SHP77 treated with DMSO at 0.1 percent for 48 hours (cell line): Measurements from ENCODE around the gene BTLA.
"Not testable (repeated sequence)": the region's sequence is repeated elsewhere in the genome, so short reads cannot be mapped to it uniquely, and the experiment has no call there.

Source experiments
- DNase-seq: peaks from one replicate; lab custom pipeline; 2025; lab: John Stamatoyannopoulos, UW

BTLA gene

DNA sequence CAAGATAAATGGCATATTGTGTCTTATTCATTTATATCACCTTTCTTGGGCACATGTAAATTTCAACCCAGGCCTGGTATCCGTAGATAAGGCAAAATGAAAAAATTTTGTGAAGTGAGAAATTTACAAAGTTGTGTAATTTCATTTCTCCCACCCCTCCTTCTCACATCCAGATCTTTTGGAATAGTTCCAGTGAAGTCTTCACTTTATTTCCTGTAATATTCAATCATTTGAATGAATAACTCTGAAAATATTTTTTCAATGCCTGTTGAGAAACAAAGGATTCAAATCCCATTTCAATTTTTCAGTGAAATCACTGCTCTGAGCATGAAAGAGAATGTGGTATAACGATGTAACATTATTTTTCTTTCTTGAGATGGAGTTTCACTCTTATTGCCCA lies 53.4 kb downstream of the BTLA start:
- no peak for DNase-seq

GRCh38 chr3:112437146-112438022 lies 61.9 kb downstream of the BTLA start:
- no peak for DNase-seq

DNA sequence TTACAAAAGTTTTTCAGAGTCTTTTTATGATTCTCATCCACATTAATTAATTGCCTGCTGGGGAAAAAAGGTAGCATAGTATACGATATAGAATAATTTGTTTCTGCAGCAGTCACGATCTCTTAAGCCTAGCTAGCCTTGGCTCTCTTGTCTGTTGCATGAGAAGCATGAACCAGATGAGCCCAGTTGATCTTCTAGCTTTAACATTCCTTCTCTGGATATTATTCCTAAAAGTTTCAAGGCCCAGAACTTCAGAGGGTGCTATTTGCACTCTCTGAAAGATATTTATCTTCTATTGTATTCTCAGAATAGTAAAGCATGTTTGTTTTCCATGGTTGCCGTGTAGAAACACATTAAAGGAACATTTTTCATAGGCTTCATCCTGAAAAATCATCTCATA lies 69.3 kb downstream of the BTLA start:
- DNase-seq, result no peak

- DNase-seq, result no peak
Observed at GRCh38 chr3:112427123-112427522, 72.1 kb downstream of the BTLA start.

DNA sequence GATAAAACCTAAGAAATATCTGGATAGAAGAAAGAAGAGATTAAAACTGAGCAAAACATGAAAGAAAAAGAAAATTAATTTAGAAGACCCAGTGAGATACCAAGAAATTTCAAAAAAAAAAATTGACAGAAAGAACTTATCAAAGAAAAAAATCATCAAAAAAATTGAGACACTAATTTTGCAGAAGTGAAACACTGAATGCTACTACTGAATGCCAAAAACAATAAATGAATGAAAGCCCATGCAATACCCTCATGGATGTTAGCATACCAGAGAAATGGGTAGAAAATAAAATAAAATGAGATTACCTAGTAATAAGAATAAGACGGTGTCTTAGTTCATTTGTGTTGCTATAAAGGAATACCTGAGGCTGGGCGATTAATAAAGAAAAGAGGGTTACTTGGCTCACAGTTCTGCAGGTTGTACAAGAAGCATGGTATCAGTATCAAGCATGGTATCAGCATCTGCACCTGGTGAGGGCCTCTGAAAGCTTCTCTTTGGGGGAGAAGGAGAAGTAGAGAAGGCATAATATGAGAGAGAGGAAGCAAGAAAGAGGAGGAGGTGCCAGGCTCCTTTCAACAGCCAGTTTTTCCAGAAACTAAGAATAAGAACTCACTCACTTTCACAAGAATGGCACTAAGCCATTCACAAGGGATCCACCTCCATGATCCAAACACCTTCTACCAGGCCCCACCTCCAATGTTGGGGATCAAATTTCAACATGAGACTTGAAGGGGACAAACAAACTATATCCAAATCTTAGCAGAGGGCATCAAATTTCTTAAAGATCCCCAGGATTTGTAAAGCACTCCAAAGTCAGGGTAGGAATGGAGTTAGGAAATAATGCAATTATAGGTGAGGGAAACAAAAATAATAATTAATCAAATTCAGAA lies 73.2 kb downstream of the BTLA start:
- no peak for DNase-seq

GRCh38 chr3:112425382-112425781 lies 73.9 kb downstream of the BTLA start:
- no peak for DNase-seq

DNA sequence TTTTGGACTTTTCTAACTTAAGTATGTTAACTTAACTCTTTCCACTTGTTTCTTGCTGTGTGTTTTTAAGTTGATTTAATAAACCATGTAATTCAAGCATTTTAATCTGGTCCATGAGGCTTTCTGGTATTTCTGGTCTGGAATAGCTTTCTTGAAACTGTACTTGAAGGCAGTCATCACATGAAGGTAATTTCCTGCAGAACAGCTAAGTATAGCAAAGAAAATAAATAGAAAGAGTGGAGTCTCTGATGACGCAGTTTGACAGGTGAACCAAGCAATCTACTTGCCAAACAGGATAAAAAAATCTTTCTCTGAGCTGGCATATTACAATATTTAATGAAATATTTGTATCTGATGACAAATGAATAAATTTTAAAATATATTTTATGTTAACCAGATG lies 74.9 kb downstream of the BTLA start:
- no peak for DNase-seq

DNA sequence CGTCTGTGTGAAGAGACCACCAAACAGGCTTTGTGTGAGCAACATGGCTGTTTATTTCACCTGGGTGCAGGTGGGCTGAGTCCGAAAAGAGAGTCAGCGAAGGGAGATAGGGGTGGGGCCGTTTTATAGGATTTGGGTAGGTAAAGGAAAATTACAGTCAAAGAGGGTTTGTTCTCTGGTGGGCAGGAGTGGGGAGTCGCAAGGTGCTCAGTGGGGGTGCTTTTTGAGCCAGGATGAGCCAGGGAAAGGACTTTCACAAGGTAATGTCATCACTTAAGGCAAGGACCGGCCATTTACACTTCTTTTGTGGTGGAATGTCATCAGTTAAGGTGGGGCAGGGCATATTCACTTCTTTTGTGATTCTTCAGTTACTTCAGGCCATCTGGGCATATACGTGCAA lies 76.4 kb downstream of the BTLA start:
- DNase-seq, result not testable (repeated sequence)

GRCh38 chr3:112418526-112418925 lies 80.7 kb downstream of the BTLA start:
- DNase-seq, result not testable (repeated sequence)

- no peak for DNase-seq
Observed at GRCh38 chr3:112417696-112418318, 81.5 kb downstream of the BTLA start.

GRCh38 chr3:112416391-112417212 lies 82.7 kb downstream of the BTLA start:
- DNase-seq, result no peak

- DNase-seq, result no peak
Observed at GRCh38 chr3:112415390-112415789, 83.9 kb downstream of the BTLA start.
